Gastroesophageal sphincter (tissue), 4 donors: ENCODE data around the gene ANAPC4. TPM values are rescaled to one million over a fixed set of nuclear protein-coding genes. Genes with fewer than 3 reads are reported as not detected.
"Not testable (repeated sequence)": the region's sequence is repeated elsewhere in the genome, so short reads cannot be mapped to it uniquely, and the experiment has no call there.

Experiments
- ATAC-seq: fragments of 150-250 bp; one replicate; pipeline ENCODE4 v1.9.1; 2016; ENCODE audit warnings: mild to moderate bottlenecking, moderate library complexity
- H3K27ac ChIP-seq, 4 donors: fragments of 200-600 bp; sonication (generic) in 3 of 4; 1 replicate in 3 of 4; 2 replicates in 1 of 4; pipeline ENCODE4 v1.5.1; 2016 to 2019
- H3K27me3 ChIP-seq: fragments of 200-600 bp; sonication (generic); one replicate; pipeline ENCODE4 v1.5.1; 2019
- H3K36me3 ChIP-seq, 2 donors: fragments of 200-600 bp; sonication (generic); one replicate each; pipeline ENCODE4 v1.5.1; 2019; ENCODE audit warnings: control low read depth in 1 of 2
- H3K4me1 ChIP-seq, 3 donors: fragments of 200-600 bp; sonication (generic); 1 replicate in 2 of 3; 2 replicates in 1 of 3; pipeline ENCODE4 v1.5.1; 2016 to 2019; ENCODE audit warnings: control low read depth in 2 of 3
- H3K4me3 ChIP-seq, 2 donors: fragments of 200-600 bp; sonication (generic); one replicate each; pipeline ENCODE4 v1.5.1; 2019; ENCODE audit warnings: mild to moderate bottlenecking in 1 of 2, moderate library complexity in 1 of 2
- H3K9me3 ChIP-seq, 3 donors: fragments of 200-600 bp; sonication (generic); one replicate each; pipeline ENCODE4 v1.5.1; 2017 to 2019; ENCODE audit warnings: control low read depth in 2 of 3
- CTCF ChIP-seq, 4 experiments: fragments of 200-600 bp in 2 of 4; fragments of 450-650 bp in 2 of 4; sonication (generic) in 1 of 4; IDR thresholded peaks; one replicate each; pipeline ENCODE4 v1.5.1; 2017 to 2019; ENCODE audit warnings: antibody characterized with exemption in 4 of 4, mild to moderate bottlenecking in 2 of 4, moderate library complexity in 2 of 4
- EP300 ChIP-seq: sonication (generic); formaldehyde crosslinking; IDR thresholded peaks from one replicate; pipeline ENCODE4 v1.6.1; 2017; ENCODE audit warnings: antibody characterized with exemption, mild to moderate bottlenecking
- POLR2A ChIP-seq, 2 donors: fragments of 450-650 bp; IDR thresholded peaks; one replicate each; pipeline ENCODE4 v1.6.1; 2017; ENCODE audit warnings: antibody characterized with exemption in 2 of 2, mild to moderate bottlenecking in 2 of 2, moderate library complexity in 1 of 2
- POLR2AphosphoS5 ChIP-seq: sonication (generic); formaldehyde crosslinking; IDR thresholded peaks from one replicate; pipeline ENCODE4 v1.6.1; 2017; ENCODE audit warnings: antibody characterized with exemption
- WGBS, 2 donors: methylation state at CpG; one replicate each; pipeline ENCODE4 v1.1.5; 2018; ENCODE audit warnings: low coverage in 1 of 2; 5-methylcytosine and 5-hydroxymethylcytosine counted together
- total RNA-seq, 4 donors: library from RNA; depleted of rRNA; stranded (reverse); fragments of >200 nt; gene quantifications; one replicate each; pipeline ENCODE4 v1.1.0, GENCODE V29; 2016

The ANAPC4 gene
- total RNA-seq, 4 donors from 2014 or later, result 14.7 to 39.7 (median 20.5) TPM

DNA sequence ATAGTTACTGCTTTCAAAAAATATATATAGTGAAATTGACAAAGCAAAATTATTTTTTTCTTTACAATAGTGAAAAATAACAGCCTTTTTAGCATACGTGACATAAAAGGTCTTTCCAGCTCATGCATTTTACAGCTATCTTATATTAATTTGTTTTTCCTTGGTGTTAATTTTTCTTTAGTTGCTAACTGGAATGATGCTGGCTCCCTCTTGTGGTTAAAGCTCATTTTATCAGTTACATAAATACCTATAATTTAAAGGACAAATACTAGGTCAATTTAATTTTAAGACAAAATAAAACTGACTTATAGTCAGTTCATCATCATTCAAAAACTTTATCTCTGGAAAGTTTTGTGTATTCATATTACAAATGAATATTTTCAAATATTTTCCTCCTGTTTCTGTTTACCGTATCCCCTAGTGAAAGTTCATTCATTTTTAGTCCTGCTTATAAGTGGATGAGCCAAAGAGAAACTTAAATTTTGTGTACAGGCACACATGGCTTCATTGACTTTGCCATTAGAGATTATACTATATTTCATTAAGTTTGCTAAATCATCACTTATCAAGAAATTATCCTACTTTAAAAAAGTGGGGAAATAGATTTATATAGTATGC lies 9.9 kb upstream of the ANAPC4 start:
- H3K4me3 ChIP-seq, result no peak overlapping the region
- ATAC-seq, result no peak
- H3K27ac ChIP-seq, result no peak overlapping the region
- H3K9me3 ChIP-seq, result no peaks in the 10 kb centered on the region
- TF ChIP-seq CTCF (IDR thresholded peaks at IDR 0.05), result peak; percentile 25 to 54 (median 46)
- no peak for TF ChIP-seq EP300
- no peaks in the 10 kb centered on the region for H3K4me1 ChIP-seq
- 58 to 64% methylated on average over 2 of the region's 2 CpGs for WGBS, 2 donors
- no peaks in the 10 kb centered on the region for H3K27me3 ChIP-seq
- H3K36me3 ChIP-seq, result peaks cover 0 to 28% of the 10 kb centered on the region in 2 donors

DNA sequence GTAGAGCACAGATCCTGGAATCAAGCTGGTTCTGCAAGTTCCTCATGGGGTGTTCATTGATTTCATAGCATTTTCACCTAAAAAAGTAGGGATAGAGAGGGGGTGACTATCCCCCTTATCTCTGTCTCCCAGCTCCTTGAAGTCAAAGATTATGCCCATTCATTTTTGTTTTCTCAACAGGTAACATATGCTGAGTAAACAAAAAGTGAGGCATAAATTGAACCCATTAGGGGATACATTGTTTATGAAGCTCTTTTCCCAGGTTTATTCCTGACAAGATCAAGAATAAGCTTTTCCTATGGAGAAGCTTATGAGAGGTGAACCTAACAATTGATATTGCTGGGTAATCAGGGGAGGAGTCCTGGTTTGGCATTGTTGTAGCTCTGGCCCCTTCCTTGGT lies 9.2 kb upstream of the ANAPC4 start:
- H3K27me3 ChIP-seq, result no peaks in the 10 kb centered on the region
- no peak for ATAC-seq
- no peaks in the 10 kb centered on the region for H3K9me3 ChIP-seq
- H3K27ac ChIP-seq, result no peak overlapping the region
- H3K4me3 ChIP-seq, result no peak overlapping the region
- H3K4me1 ChIP-seq, result no peaks in the 10 kb centered on the region
- TF ChIP-seq CTCF (IDR thresholded peaks at IDR 0.05) (no peak), POLR2A (IDR thresholded peaks at IDR 0.05) (no peak), POLR2AphosphoS5 (no peak), EP300 (no peak)
- peaks cover 0 to 21% of the 10 kb centered on the region in 2 donors for H3K36me3 ChIP-seq

- Histone ChIP-seq H3K36me3 (peaks cover 0 to 20% of the 10 kb centered on the region in 2 donors), H3K27me3 (no peaks in the 10 kb centered on the region), H3K4me1 (no peaks in the 10 kb centered on the region), H3K4me3 (no peak overlapping the region), H3K9me3 (no peaks in the 10 kb centered on the region), H3K27ac (no peak overlapping the region)
- no peak for ATAC-seq
- TF ChIP-seq POLR2AphosphoS5 (no peak), CTCF (IDR thresholded peaks at IDR 0.05) (no peak), EP300 (no peak), POLR2A (IDR thresholded peaks at IDR 0.05) (no peak)
- WGBS, 2 donors, result 60 to 80% methylated on average over 5 to 6 of the region's 6 CpGs
Measured at GRCh38 chr4:25368315-25368714, 8.7 kb upstream of the ANAPC4 start.

GRCh38 chr4:25370242-25370641 lies 6.8 kb upstream of the ANAPC4 start:
- no peaks in the 10 kb centered on the region for H3K27me3 ChIP-seq
- no peak for ATAC-seq
- H3K4me1 ChIP-seq, result no peaks in the 10 kb centered on the region

GRCh38 chr4:25372549-25372948 lies 4.5 kb upstream of the ANAPC4 start:
- WGBS, 2 donors, result 78 to 100% methylated on average over 1 to 6 of the region's 9 CpGs
- not testable (repeated sequence) for H3K27ac ChIP-seq, ATAC-seq, H3K27me3 ChIP-seq, H3K9me3 ChIP-seq, H3K4me3 ChIP-seq, H3K36me3 ChIP-seq, H3K4me1 ChIP-seq

More at GRCh38 chr4:25370242-25370641, 6.8 kb upstream of the ANAPC4 start:
- TF ChIP-seq POLR2AphosphoS5 (no peak), CTCF (IDR thresholded peaks at IDR 0.05) (no peak), EP300 (no peak), POLR2A (IDR thresholded peaks at IDR 0.05) (no peak)
- Histone ChIP-seq H3K9me3 (no peaks in the 10 kb centered on the region), H3K4me3 (no peak overlapping the region), H3K27ac (no peak overlapping the region), H3K36me3 (peaks cover 0 to 10% of the 10 kb centered on the region in 2 donors)
- 36 to 51% methylated on average over 2 of the region's 2 CpGs for WGBS, 2 donors
